Activated CD4-positive, alpha-beta T cell treated with anti-CD3 and anti-CD28 coated beads, Interleukin-2, amount 10 ng/mL, durations not matched to agents 7 days and 5 days (primary cell): ENCODE data around the gene ZBTB21. TPM values are rescaled to one million over a fixed set of nuclear protein-coding genes. Genes with fewer than 3 reads are reported as not detected.
"Not testable (repeated sequence)": the region's sequence is repeated elsewhere in the genome, so short reads cannot be mapped to it uniquely, and the experiment has no call there.

Source experiments
- CTCF ChIA-PET: fragments of 350-600 bp; sonication (Branson Sonifier 250); formaldehyde crosslinking; loops from one replicate; lab custom pipeline; 2021; ENCODE audit warnings: antibody characterized with exemption; lab: Charles Lee
- POLR2A ChIA-PET: fragments of 350-600 bp; sonication (Branson Sonifier 250); formaldehyde crosslinking; loops from one replicate; lab custom pipeline; 2021; ENCODE audit warnings: antibody characterized with exemption; lab: Charles Lee
- DNase-seq: peaks from one replicate; pipeline ENCODE4 v3.0.0-alpha.2; 2020
- H3K27ac Mint-ChIP-seq: one replicate; pipeline ENCODE4 v1.8.0; 2021; ENCODE audit warnings: mild to moderate bottlenecking, moderate library complexity, mixed read lengths
- H3K27me3 Mint-ChIP-seq: one replicate; pipeline ENCODE4 v1.8.0; 2021; ENCODE audit warnings: mixed read lengths
- H3K36me3 Mint-ChIP-seq: one replicate; pipeline ENCODE4 v1.8.0; 2021; ENCODE audit warnings: low read depth, mixed read lengths
- H3K4me1 Mint-ChIP-seq: one replicate; pipeline ENCODE4 v1.8.0; 2021; ENCODE audit warnings: mixed read lengths
- H3K4me3 Mint-ChIP-seq: one replicate; pipeline ENCODE4 v1.8.0; 2021; ENCODE audit warnings: mild to moderate bottlenecking, moderate library complexity, mixed read lengths
- H3K9me3 Mint-ChIP-seq: one replicate; pipeline ENCODE4 v1.8.0; 2021; ENCODE audit warnings: mixed read lengths
- total RNA-seq, 2 experiments: library from RNA; stranded (reverse); gene quantifications; one replicate each; pipeline ENCODE4 v1.2.3, GENCODE V29; 2021

ZBTB21 gene
- total RNA-seq, 2 experiments from 2014 or later = 22.1 to 22.6 TPM

- Mint-ChIP-seq H3K4me1 (peaks cover 7% of the 10 kb centered on the region), H3K27ac (no peak overlapping the region), H3K9me3 (no peaks in the 10 kb centered on the region), H3K4me3 (no peak overlapping the region), H3K27me3 (peaks cover 18% of the 10 kb centered on the region), H3K36me3 (no peaks in the 10 kb centered on the region)
- ChIA-PET CTCF (interaction anchor here (1.7 kb wide), 1 partner anchor 14 kb away, joined by 5 read pairs; no protein-coding TSS in a partner anchor), POLR2A (no interaction called here)
- no peak for DNase-seq
Measured at GRCh38 chr21:41966041-41966833, 43.9 kb downstream of the ZBTB21 start.

GRCh38 chr21:41965461-41966013 lies 44.6 kb downstream of the ZBTB21 start:
- no peaks in the 10 kb centered on the region for H3K36me3 Mint-ChIP-seq
- no peaks in the 10 kb centered on the region for H3K9me3 Mint-ChIP-seq
- DNase-seq = no peak
- H3K27ac Mint-ChIP-seq = no peak overlapping the region
- POLR2A ChIA-PET = no interaction called here
- peaks cover 10% of the 10 kb centered on the region for H3K4me1 Mint-ChIP-seq
- peaks cover 21% of the 10 kb centered on the region for H3K27me3 Mint-ChIP-seq
- CTCF ChIA-PET = no interaction called here
- H3K4me3 Mint-ChIP-seq = no peak overlapping the region

- Mint-ChIP-seq H3K27me3 (peaks cover 25% of the 10 kb centered on the region), H3K4me1 (peaks cover 10% of the 10 kb centered on the region), H3K4me3 (no peak overlapping the region), H3K36me3 (no peaks in the 10 kb centered on the region), H3K9me3 (no peaks in the 10 kb centered on the region), H3K27ac (no peak overlapping the region)
- DNase-seq = no peak
- ChIA-PET CTCF (interaction anchor here (0.6 kb wide), 1 partner anchor 16 kb away, joined by 4 read pairs; no protein-coding TSS in a partner anchor), POLR2A (no interaction called here)
Measured at GRCh38 chr21:41965045-41965444, 45.1 kb downstream of the ZBTB21 start.

GRCh38 chr21:41964171-41964570 lies 46.0 kb downstream of the ZBTB21 start:
- Mint-ChIP-seq H3K9me3 (no peaks in the 10 kb centered on the region), H3K4me3 (no peak overlapping the region), H3K4me1 (peaks cover 10% of the 10 kb centered on the region), H3K27ac (no peak overlapping the region), H3K36me3 (no peaks in the 10 kb centered on the region), H3K27me3 (peaks cover 25% of the 10 kb centered on the region)
- no peak for DNase-seq
- CTCF ChIA-PET = no interaction called here
- POLR2A ChIA-PET = no interaction called here

- peaks cover 12% of the 10 kb centered on the region for H3K4me1 Mint-ChIP-seq
- POLR2A ChIA-PET = no interaction called here
Measured at GRCh38 chr21:41962425-41962966, 47.7 kb downstream of the ZBTB21 start.

GRCh38 chr21:41961753-41962152 lies 48.4 kb downstream of the ZBTB21 start:
- Mint-ChIP-seq H3K9me3 (no peaks in the 10 kb centered on the region), H3K4me3 (no peak overlapping the region), H3K4me1 (peaks cover 20% of the 10 kb centered on the region), H3K36me3 (no peaks in the 10 kb centered on the region), H3K27me3 (peaks cover 25% of the 10 kb centered on the region), H3K27ac (no peak overlapping the region)
- no peak for DNase-seq
- ChIA-PET POLR2A (no interaction called here), CTCF (interaction anchor here (0.6 kb wide), 1 partner anchor 113 kb away, joined by 3 read pairs; no protein-coding TSS in a partner anchor)

More at GRCh38 chr21:41962425-41962966, 47.7 kb downstream of the ZBTB21 start:
- no peak overlapping the region for H3K4me3 Mint-ChIP-seq
- H3K27me3 Mint-ChIP-seq = peaks cover 25% of the 10 kb centered on the region
- no peaks in the 10 kb centered on the region for H3K36me3 Mint-ChIP-seq
- DNase-seq = no peak
- no peaks in the 10 kb centered on the region for H3K9me3 Mint-ChIP-seq
- H3K27ac Mint-ChIP-seq = no peak overlapping the region
- CTCF ChIA-PET = interaction anchor here (0.7 kb wide), 1 partner anchor 32 kb away, joined by 4 read pairs; no protein-coding TSS in a partner anchor

- Mint-ChIP-seq H3K27ac (no peak overlapping the region), H3K4me1 (peaks cover 21% of the 10 kb centered on the region), H3K36me3 (no peaks in the 10 kb centered on the region), H3K27me3 (peaks cover 21% of the 10 kb centered on the region), H3K9me3 (no peaks in the 10 kb centered on the region), H3K4me3 (no peak overlapping the region)
- ChIA-PET CTCF (interaction anchor here (0.6 to 1.0 kb wide), 2 partner anchors 20 to 113 kb away, joined by 3 read pairs; no protein-coding TSS in a partner anchor), POLR2A (interaction anchor here (0.5 kb wide), 1 partner anchor 28 kb away, joined by 4 read pairs; no protein-coding TSS in a partner anchor)
- DNase-seq = no peak
Measured at GRCh38 chr21:41961282-41961701, 48.9 kb downstream of the ZBTB21 start.

- ChIA-PET POLR2A (no interaction called here), CTCF (interaction anchor here (1.0 kb wide), 1 partner anchor 21 kb away, joined by 3 read pairs; no protein-coding TSS in a partner anchor)
- no peaks in the 10 kb centered on the region for H3K36me3 Mint-ChIP-seq
Measured at GRCh38 chr21:41960386-41960785, 49.8 kb downstream of the ZBTB21 start.

GRCh38 chr21:41959697-41960096 lies 50.5 kb downstream of the ZBTB21 start:
- peaks cover 21% of the 10 kb centered on the region for H3K4me1 Mint-ChIP-seq
- POLR2A ChIA-PET, CTCF ChIA-PET, H3K4me3 Mint-ChIP-seq, H3K9me3 Mint-ChIP-seq, DNase-seq, H3K36me3 Mint-ChIP-seq, H3K27ac Mint-ChIP-seq: not testable (repeated sequence)
- H3K27me3 Mint-ChIP-seq = peaks cover 22% of the 10 kb centered on the region

More at GRCh38 chr21:41960386-41960785, 49.8 kb downstream of the ZBTB21 start:
- Mint-ChIP-seq H3K4me1 (peaks cover 21% of the 10 kb centered on the region), H3K27ac (no peak overlapping the region), H3K9me3 (no peaks in the 10 kb centered on the region), H3K27me3 (peaks cover 21% of the 10 kb centered on the region), H3K4me3 (no peak overlapping the region)
- DNase-seq = no peak

GRCh38 chr21:41958886-41959563 lies 51.1 kb downstream of the ZBTB21 start:
- H3K9me3 Mint-ChIP-seq = no peaks in the 10 kb centered on the region
- H3K4me1 Mint-ChIP-seq = peaks cover 27% of the 10 kb centered on the region
- ChIA-PET POLR2A (no interaction called here), CTCF (no interaction called here)
- no peak overlapping the region for H3K4me3 Mint-ChIP-seq
- DNase-seq = no peak
- H3K27ac Mint-ChIP-seq = no peak overlapping the region
- H3K36me3 Mint-ChIP-seq = no peaks in the 10 kb centered on the region
- peaks cover 28% of the 10 kb centered on the region for H3K27me3 Mint-ChIP-seq

GRCh38 chr21:41957991-41958766 lies 52.0 kb downstream of the ZBTB21 start:
- POLR2A ChIA-PET = no interaction called here
- Mint-ChIP-seq H3K27ac (no peak overlapping the region), H3K4me1 (peaks cover 27% of the 10 kb centered on the region), H3K27me3 (peaks cover 28% of the 10 kb centered on the region), H3K4me3 (no peak overlapping the region), H3K36me3 (no peaks in the 10 kb centered on the region), H3K9me3 (no peaks in the 10 kb centered on the region)
- no peak for DNase-seq
- CTCF ChIA-PET = interaction anchor here (1.1 kb wide), 2 partner anchors 18 to 159 kb away, joined by 3 read pairs; no protein-coding TSS in a partner anchor
